Coronary artery (tissue), 2 donors: Measurements from ENCODE around the gene C4orf54.

ENCODE experiments used
- DNase-seq: peaks from one replicate; pipeline ENCODE4 v3.0.0-alpha.2; 2017; ENCODE audit warnings: low spot score
- H3K27ac ChIP-seq, 2 donors: fragments of 200-600 bp; sonication (generic); one replicate each; pipeline ENCODE4 v1.5.1; 2016 to 2019
- H3K4me3 ChIP-seq: fragments of 200-600 bp; sonication (generic); 2 replicates; pipeline ENCODE4 v1.5.1; 2016; ENCODE audit warnings: mild to moderate bottlenecking, moderate library complexity
- TF ChIP-seq, protein P1 (sequence below): fragments of 200-600 bp; sonication (generic); IDR thresholded peaks from one replicate; pipeline ENCODE4 v1.5.1; 2019; ENCODE audit warnings: antibody characterized with exemption

C4orf54 gene

DNA sequence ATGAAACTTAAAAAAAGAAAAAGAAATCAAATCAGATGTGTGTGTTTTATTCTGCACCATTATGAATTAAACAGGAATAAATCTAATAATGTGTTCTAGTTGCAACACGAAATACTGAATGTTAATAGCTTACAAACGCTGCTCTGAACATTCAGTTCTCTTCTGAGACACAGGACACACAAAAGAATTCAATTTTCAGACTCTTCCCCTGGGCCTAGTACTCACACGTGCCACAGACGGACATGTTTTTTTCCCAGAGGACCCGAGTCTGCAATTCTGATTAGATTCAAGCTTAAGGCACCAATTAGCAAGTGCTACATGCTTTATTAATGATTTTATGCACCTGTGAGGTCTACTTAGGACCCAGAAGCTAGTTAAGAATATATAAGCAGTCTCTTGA, 20.5 kb downstream of the C4orf54 start:
- no peak overlapping the region for H3K4me3 ChIP-seq
- TF ChIP-seq, protein P1, sequence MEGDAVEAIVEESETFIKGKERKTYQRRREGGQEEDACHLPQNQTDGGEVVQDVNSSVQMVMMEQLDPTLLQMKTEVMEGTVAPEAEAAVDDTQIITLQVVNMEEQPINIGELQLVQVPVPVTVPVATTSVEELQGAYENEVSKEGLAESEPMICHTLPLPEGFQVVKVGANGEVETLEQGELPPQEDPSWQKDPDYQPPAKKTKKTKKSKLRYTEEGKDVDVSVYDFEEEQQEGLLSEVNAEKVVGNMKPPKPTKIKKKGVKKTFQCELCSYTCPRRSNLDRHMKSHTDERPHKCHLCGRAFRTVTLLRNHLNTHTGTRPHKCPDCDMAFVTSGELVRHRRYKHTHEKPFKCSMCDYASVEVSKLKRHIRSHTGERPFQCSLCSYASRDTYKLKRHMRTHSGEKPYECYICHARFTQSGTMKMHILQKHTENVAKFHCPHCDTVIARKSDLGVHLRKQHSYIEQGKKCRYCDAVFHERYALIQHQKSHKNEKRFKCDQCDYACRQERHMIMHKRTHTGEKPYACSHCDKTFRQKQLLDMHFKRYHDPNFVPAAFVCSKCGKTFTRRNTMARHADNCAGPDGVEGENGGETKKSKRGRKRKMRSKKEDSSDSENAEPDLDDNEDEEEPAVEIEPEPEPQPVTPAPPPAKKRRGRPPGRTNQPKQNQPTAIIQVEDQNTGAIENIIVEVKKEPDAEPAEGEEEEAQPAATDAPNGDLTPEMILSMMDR = no peak
- DNase-seq = no peak
- H3K27ac ChIP-seq = no peak overlapping the region

DNA sequence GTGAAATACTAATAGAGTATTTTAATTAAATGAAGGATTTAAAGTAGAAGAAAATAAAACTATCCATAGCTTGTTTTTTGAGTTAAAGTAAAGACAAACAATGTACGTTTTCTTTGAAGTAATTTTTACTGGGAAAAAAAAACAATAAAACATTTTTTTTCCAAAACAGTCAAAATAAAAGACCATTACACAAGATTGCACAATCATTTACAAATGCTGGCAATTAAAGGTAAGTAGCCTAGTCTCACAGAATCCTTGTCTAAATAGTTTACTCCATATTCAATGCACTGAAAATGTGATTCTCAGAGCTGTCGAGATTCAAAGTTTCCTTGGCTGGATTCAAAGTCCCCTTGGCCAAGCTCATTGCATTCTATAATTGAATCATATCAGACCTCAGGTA, 21.2 kb downstream of the C4orf54 start:
- no peak overlapping the region for H3K27ac ChIP-seq
- H3K4me3 ChIP-seq = no peak overlapping the region
- no peak for DNase-seq
- TF ChIP-seq, protein P1 = no peak

DNA sequence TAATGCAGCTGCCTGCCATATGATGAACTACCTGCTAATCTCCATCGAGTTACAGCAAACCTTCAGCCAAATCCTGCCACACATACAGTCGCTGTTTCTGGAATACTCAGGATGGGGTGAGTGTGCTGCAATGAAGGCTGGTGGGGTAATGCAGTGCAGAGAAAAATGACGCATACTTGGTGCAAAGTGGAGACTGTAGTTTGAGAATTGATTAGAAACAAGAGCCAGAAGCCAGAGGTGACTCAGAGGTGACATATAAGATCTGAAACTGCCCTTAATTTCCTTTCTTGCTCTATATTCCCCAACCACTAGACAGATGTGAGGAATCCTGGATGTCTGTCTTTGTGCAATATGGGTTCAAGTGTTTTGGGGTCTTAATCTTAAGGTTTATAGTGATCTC, 22.0 kb downstream of the C4orf54 start:
- DNase-seq = no peak
- TF ChIP-seq, protein P1 = no peak
- no peak overlapping the region for H3K4me3 ChIP-seq
- H3K27ac ChIP-seq = no peak overlapping the region

DNA sequence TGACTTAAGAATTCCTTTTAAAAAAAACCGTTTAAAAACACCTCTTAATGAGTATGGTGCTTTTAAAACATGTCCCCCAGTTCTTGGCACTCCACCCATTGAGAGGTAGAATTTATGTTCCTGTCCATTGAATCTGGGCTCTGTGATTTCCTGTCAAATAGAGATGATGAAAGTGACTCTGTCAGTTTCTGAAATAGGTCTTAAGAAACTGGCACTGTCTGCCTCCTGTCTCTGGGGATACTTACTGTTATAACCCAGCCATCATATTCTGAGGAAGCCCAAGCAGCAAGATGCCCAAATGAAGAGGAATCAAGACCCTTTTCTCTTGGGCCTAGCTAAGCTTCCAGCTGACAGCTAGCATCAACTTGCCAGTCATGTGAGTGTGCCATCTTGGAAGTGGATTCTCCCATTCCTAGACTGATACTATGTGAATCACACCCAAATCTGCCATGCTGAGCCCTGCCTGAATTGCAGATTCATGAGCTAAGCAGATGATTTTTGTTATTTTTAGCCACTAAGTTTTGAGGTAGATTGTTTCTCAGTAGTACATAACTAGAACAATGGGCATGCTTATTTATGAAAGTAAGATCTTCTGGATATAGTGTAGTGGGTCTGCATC, 22.8 kb downstream of the C4orf54 start:
- Histone ChIP-seq H3K4me3 (no peak overlapping the region), H3K27ac (no peak overlapping the region)
- DNase-seq = no peak
- TF ChIP-seq, protein P1 = no peak

DNA sequence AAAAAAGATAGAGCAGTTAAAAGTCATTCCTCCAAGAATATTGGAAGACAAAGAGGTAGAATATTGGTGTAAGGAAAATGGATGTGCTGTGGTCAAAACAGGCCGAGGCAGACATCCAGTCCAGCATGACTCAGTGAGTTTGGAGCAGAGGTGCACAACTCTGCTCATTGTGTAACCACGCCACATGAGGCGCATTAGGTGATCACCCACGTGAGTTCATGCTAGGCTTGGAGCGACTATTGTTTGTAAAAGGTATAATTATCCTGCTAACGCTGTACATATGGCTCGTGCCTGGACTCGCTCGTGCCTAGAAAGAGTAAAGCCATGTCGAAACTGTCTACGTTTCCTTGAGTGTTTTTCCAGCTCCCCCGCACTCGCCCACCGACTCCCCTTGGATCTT, 23.9 kb downstream of the C4orf54 start:
- Histone ChIP-seq H3K4me3 (no peak overlapping the region), H3K27ac (no peak overlapping the region)
- no peak for DNase-seq
- TF ChIP-seq, protein P1 = no peak

DNA sequence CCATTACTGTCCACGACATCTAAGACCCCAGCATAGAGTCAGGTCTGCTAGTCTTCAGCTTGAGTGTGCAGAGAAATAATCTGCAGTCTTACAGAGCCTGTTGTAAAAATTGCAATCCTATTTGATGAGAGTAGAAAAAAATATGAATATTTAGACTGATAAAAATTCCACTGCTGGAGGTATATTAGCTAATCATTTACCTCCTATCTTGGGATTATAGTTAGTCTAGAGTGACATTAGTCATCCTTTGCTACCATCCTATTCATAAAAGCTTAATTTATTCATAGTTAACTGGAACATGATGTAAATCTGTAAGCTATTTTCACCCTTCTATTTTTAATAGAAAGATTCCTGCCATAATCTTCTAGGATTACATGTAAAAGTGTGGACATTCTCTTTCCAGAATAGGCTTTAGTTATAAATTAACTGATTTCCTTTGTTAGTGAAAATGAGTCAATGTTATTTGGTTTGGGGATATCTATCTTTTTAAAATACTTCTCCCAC, 26.7 kb downstream of the C4orf54 start:
- TF ChIP-seq, protein P1 = no peak

DNA sequence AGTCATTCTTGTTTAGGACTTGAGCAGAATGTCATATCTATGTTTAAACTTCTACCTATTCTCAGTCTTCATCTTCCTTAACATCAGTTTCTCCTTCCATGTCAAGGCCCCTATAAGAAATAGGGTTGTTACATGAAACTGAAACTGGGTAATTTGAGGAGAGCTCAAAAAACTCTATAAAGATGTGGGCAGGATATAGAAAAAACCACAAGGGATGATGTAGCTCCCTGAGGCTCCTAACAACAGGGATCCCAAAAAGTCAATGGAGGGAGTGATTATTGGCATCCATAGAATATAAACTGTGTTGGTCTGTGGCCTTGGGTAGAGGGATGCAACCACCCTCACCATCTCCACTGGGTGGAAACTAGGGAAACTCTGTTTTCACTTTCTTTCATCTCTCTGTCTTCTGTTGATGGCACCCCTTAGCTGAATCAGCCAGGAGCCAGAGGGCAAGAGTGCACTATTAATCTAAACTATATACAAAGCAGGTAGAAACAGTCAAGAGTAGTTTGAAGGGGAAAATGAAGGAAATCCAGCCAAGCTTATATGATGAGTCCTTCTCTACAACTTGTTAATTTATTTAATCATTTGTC, 27.6 kb downstream of the C4orf54 start:
- TF ChIP-seq, protein P1 = no peak
- no peak for DNase-seq
- H3K27ac ChIP-seq = no peak overlapping the region
- no peak overlapping the region for H3K4me3 ChIP-seq

More for the DNA sequence above, 26.7 kb downstream of the C4orf54 start:
- no peak overlapping the region for H3K4me3 ChIP-seq
- DNase-seq = no peak
- H3K27ac ChIP-seq = no peak overlapping the region
